T-helper 1 cell treated with Interleukin-12 subunit alpha and Interleukin-12 subunit beta and Interleukin-4 antibody, amounts not matched to agents 30 μg/mL and 1 μg/mL, for 36 hours (primary cell): ENCODE results near the gene P2RX2.

Experiments used
- H3K27ac Mint-ChIP-seq: one replicate; pipeline ENCODE4 v1.8.0; 2021; ENCODE audit warnings: mild to moderate bottlenecking, mixed read lengths
- H3K27me3 Mint-ChIP-seq: one replicate; pipeline ENCODE4 v1.8.0; 2021; ENCODE audit warnings: low read depth, mixed read lengths
- H3K36me3 Mint-ChIP-seq: one replicate; pipeline ENCODE4 v1.8.0; 2021; ENCODE audit warnings: low read depth, mixed read lengths
- H3K4me1 Mint-ChIP-seq: one replicate; pipeline ENCODE4 v1.8.0; 2021; ENCODE audit warnings: low read depth, mixed read lengths
- H3K4me3 Mint-ChIP-seq: one replicate; pipeline ENCODE4 v1.8.0; 2021; ENCODE audit warnings: mild to moderate bottlenecking, moderate library complexity, mixed read lengths
- H3K9me3 Mint-ChIP-seq: one replicate; pipeline ENCODE4 v1.8.0; 2021; ENCODE audit warnings: mixed read lengths

The P2RX2 gene

GRCh38 chr12:132618683-132619043 lies at the start of gene P2RX2:
TSS of gene P2RX2 (plus strand) at chr12:132618776. CDS start at chr12:132618817, 41 bp downstream.
- Mint-ChIP-seq H3K4me1 (peaks cover 5% of the 10 kb centered on the region), H3K4me3 (no peak within 1 kb of the TSS), H3K27ac (peak within 1 kb of the TSS; percentile 8), H3K36me3 (peaks cover 5% of the 10 kb centered on the region), H3K9me3 (peaks cover 4% of the 10 kb centered on the region), H3K27me3 (peaks cover 33% of the 10 kb centered on the region)

GRCh38 chr12:132568826-132569480 lies 49.6 kb upstream of the P2RX2 start:
- Mint-ChIP-seq H3K36me3 (no peaks in the 10 kb centered on the region), H3K27ac (no peak overlapping the region), H3K27me3 (no peaks in the 10 kb centered on the region), H3K9me3 (no peaks in the 10 kb centered on the region), H3K4me1 (no peaks in the 10 kb centered on the region), H3K4me3 (no peak overlapping the region)

GRCh38 chr12:132569856-132570480 lies 48.6 kb upstream of the P2RX2 start:
- H3K36me3 Mint-ChIP-seq: no peaks in the 10 kb centered on the region
- no peaks in the 10 kb centered on the region for H3K4me1 Mint-ChIP-seq
- no peak overlapping the region for H3K4me3 Mint-ChIP-seq

GRCh38 chr12:132570635-132571034 lies 47.9 kb upstream of the P2RX2 start:
- Mint-ChIP-seq H3K27ac (no peak overlapping the region), H3K27me3 (no peaks in the 10 kb centered on the region), H3K4me3 (no peak overlapping the region), H3K9me3 (no peaks in the 10 kb centered on the region), H3K4me1 (no peaks in the 10 kb centered on the region), H3K36me3 (no peaks in the 10 kb centered on the region)

More at GRCh38 chr12:132569856-132570480, 48.6 kb upstream of the P2RX2 start:
- H3K9me3 Mint-ChIP-seq: no peaks in the 10 kb centered on the region
- H3K27ac Mint-ChIP-seq: no peak overlapping the region
- H3K27me3 Mint-ChIP-seq: no peaks in the 10 kb centered on the region

- Mint-ChIP-seq H3K27me3 (no peaks in the 10 kb centered on the region), H3K9me3 (no peaks in the 10 kb centered on the region), H3K4me3 (no peak overlapping the region), H3K36me3 (no peaks in the 10 kb centered on the region), H3K4me1 (no peaks in the 10 kb centered on the region), H3K27ac (no peak overlapping the region)
Measured at GRCh38 chr12:132571051-132571450, 47.5 kb upstream of the P2RX2 start.

GRCh38 chr12:132571598-132571997 lies 47.0 kb upstream of the P2RX2 start:
- no peaks in the 10 kb centered on the region for H3K27me3 Mint-ChIP-seq
- H3K36me3 Mint-ChIP-seq: no peaks in the 10 kb centered on the region
- H3K27ac Mint-ChIP-seq: no peak overlapping the region
- H3K4me3 Mint-ChIP-seq: no peak overlapping the region
- H3K4me1 Mint-ChIP-seq: no peaks in the 10 kb centered on the region
- H3K9me3 Mint-ChIP-seq: no peaks in the 10 kb centered on the region

GRCh38 chr12:132572106-132572505 lies 46.5 kb upstream of the P2RX2 start:
- H3K4me1 Mint-ChIP-seq: no peaks in the 10 kb centered on the region
- H3K27me3 Mint-ChIP-seq: no peaks in the 10 kb centered on the region
- no peaks in the 10 kb centered on the region for H3K9me3 Mint-ChIP-seq
- H3K4me3 Mint-ChIP-seq: no peak overlapping the region
- H3K36me3 Mint-ChIP-seq: no peaks in the 10 kb centered on the region
- no peak overlapping the region for H3K27ac Mint-ChIP-seq

GRCh38 chr12:132572801-132573760 lies 45.5 kb upstream of the P2RX2 start:
- Mint-ChIP-seq H3K4me3 (no peak overlapping the region), H3K36me3 (peaks cover 2% of the 10 kb centered on the region), H3K27ac (no peak overlapping the region), H3K4me1 (no peaks in the 10 kb centered on the region), H3K9me3 (no peaks in the 10 kb centered on the region), H3K27me3 (no peaks in the 10 kb centered on the region)

- H3K4me1 Mint-ChIP-seq: no peaks in the 10 kb centered on the region
- no peaks in the 10 kb centered on the region for H3K9me3 Mint-ChIP-seq
- no peak overlapping the region for H3K4me3 Mint-ChIP-seq
- H3K27me3 Mint-ChIP-seq: no peaks in the 10 kb centered on the region
- no peak overlapping the region for H3K27ac Mint-ChIP-seq
- peaks cover 2% of the 10 kb centered on the region for H3K36me3 Mint-ChIP-seq
Measured at GRCh38 chr12:132574271-132574996, 44.1 kb upstream of the P2RX2 start.

GRCh38 chr12:132575661-132576060 lies 42.9 kb upstream of the P2RX2 start:
- Mint-ChIP-seq H3K27me3 (no peaks in the 10 kb centered on the region), H3K4me3 (no peak overlapping the region), H3K9me3 (no peaks in the 10 kb centered on the region), H3K4me1 (no peaks in the 10 kb centered on the region), H3K36me3 (peaks cover 2% of the 10 kb centered on the region), H3K27ac (no peak overlapping the region)

GRCh38 chr12:132576701-132577100 lies 41.9 kb upstream of the P2RX2 start:
- Mint-ChIP-seq H3K9me3 (no peaks in the 10 kb centered on the region), H3K27me3 (no peaks in the 10 kb centered on the region), H3K36me3 (peaks cover 2% of the 10 kb centered on the region), H3K4me3 (no peak overlapping the region), H3K4me1 (no peaks in the 10 kb centered on the region), H3K27ac (no peak overlapping the region)

GRCh38 chr12:132577191-132577920 lies 41.2 kb upstream of the P2RX2 start:
- Mint-ChIP-seq H3K27ac (no peak overlapping the region), H3K36me3 (peaks cover 2% of the 10 kb centered on the region), H3K4me1 (no peaks in the 10 kb centered on the region), H3K4me3 (no peak overlapping the region), H3K9me3 (no peaks in the 10 kb centered on the region), H3K27me3 (no peaks in the 10 kb centered on the region)

- no peaks in the 10 kb centered on the region for H3K27me3 Mint-ChIP-seq
- H3K4me1 Mint-ChIP-seq: no peaks in the 10 kb centered on the region
- no peak overlapping the region for H3K27ac Mint-ChIP-seq
Measured at GRCh38 chr12:132578118-132578517, 40.5 kb upstream of the P2RX2 start.

GRCh38 chr12:132578826-132579225 lies 39.8 kb upstream of the P2RX2 start:
- no peak overlapping the region for H3K4me3 Mint-ChIP-seq
- peaks cover 4% of the 10 kb centered on the region for H3K36me3 Mint-ChIP-seq
- H3K27me3 Mint-ChIP-seq: no peaks in the 10 kb centered on the region
- H3K4me1 Mint-ChIP-seq: no peaks in the 10 kb centered on the region
- no peak overlapping the region for H3K27ac Mint-ChIP-seq
- no peaks in the 10 kb centered on the region for H3K9me3 Mint-ChIP-seq

More at GRCh38 chr12:132578118-132578517, 40.5 kb upstream of the P2RX2 start:
- Mint-ChIP-seq H3K36me3 (peaks cover 2% of the 10 kb centered on the region), H3K9me3 (no peaks in the 10 kb centered on the region), H3K4me3 (no peak overlapping the region)
